Heart left ventricle (tissue), 16 donors: Measurements from ENCODE around the gene GFRA4. TPM values are rescaled to one million over a fixed set of nuclear protein-coding genes. Genes with fewer than 3 reads are reported as not detected.
A peak's percentile ranks its signal among the peaks of the same experiment; 100 is the strongest.

ENCODE experiments used
- ATAC-seq, 4 donors: fragments of 200-7000 bp; cut with Tn5 transposase; one replicate each; pipeline ENCODE4 v1.9.1; 2020 to 2022; ENCODE audit warnings: moderate library complexity in 4 of 4, mild to moderate bottlenecking in 3 of 4, moderate number of reproducible peaks in 1 of 4
- DNase-seq, 5 donors: peaks; one replicate each; pipeline ENCODE4 v3.0.0-alpha.2; 2020
- H3K27ac ChIP-seq, 12 donors: fragments of 200-600 bp; sonication (generic) in 4 of 12; one replicate each; pipeline versions ENCODE4 v1.5.0 to v1.8.0; 2016 to 2022; ENCODE audit warnings: mild to moderate bottlenecking in 2 of 12
- H3K27me3 ChIP-seq, 9 donors: fragments of 200-600 bp; sonication (generic) in 2 of 9; one replicate each; pipeline versions ENCODE4 v1.5.1 to v1.8.0; 2016 to 2022; ENCODE audit warnings: mild to moderate bottlenecking in 3 of 9
- H3K36me3 ChIP-seq, 9 donors: fragments of 200-600 bp; sonication (generic) in 2 of 9; one replicate each; pipeline versions ENCODE4 v1.5.0 to v1.8.0; 2018 to 2022; ENCODE audit warnings: mild to moderate bottlenecking in 2 of 9
- H3K4me1 ChIP-seq, 12 donors: fragments of 200-600 bp; sonication (generic) in 4 of 12; one replicate each; pipeline versions ENCODE4 v1.5.0 to v1.8.0; 2016 to 2022; ENCODE audit warnings: mild to moderate bottlenecking in 3 of 12
- H3K4me3 ChIP-seq, 12 donors: fragments of 200-600 bp; sonication (generic) in 4 of 12; one replicate each; pipeline versions ENCODE4 v1.5.0 to v1.8.0; 2017 to 2022; ENCODE audit warnings: mild to moderate bottlenecking in 9 of 12, moderate library complexity in 4 of 12
- H3K9me3 ChIP-seq, 12 donors: fragments of 200-600 bp; sonication (generic) in 4 of 12; one replicate each; pipeline versions ENCODE4 v1.5.0 to v1.8.0; 2016 to 2022; ENCODE audit warnings: mild to moderate bottlenecking in 1 of 12
- CTCF ChIP-seq, 12 donors: fragments of 200-600 bp; sonication (generic) in 4 of 12; IDR thresholded peaks; one replicate each; pipeline versions ENCODE4 v1.5.0 to v1.8.0; 2018 to 2022; ENCODE audit warnings: antibody characterized with exemption in 12 of 12, mild to moderate bottlenecking in 5 of 12
- POLR2A ChIP-seq, 2 donors: fragments of 450-650 bp; IDR thresholded peaks; one replicate each; pipeline ENCODE4 v1.6.1; 2017; ENCODE audit warnings: antibody characterized with exemption in 2 of 2, mild to moderate bottlenecking in 2 of 2, moderate library complexity in 2 of 2
- WGBS, 4 donors: extraction: QIAGEN DNeasy Blood & Tissue Kit in 2 of 4; methylation state at CpG; one replicate each; pipeline versions ENCODE4 v1.1.5 to v1.1.7; 2013 to 2018; 5-methylcytosine and 5-hydroxymethylcytosine counted together
- intact Hi-C, 10 donors: fragments of 100-400 bp; cut with DNase I; formaldehyde crosslinking; loops; one replicate each; pipeline versions ENCODE4 v1.11.1 to v1.14.2; 2022
- polyA plus RNA-seq, 2 donors: library from polyadenylated mRNA; stranded (reverse); fragments of 200-250 nt; gene quantifications; one replicate each; pipeline ENCODE4 v1.2.3, GENCODE V29; 2013
- total RNA-seq, 9 donors: library from RNA; depleted of rRNA in 2 of 9; stranded (reverse); fragments of >200 nt in 2 of 9; fragmentation: NEBNext Ultra II Directional in 3 of 9; extraction: Animal tissue kit (Norgen Biotek cat#: 25700) in 3 of 9; gene quantifications; one replicate each; pipeline versions ENCODE4 v1.1.0 to v1.2.4, GENCODE V29; 2016 to 2023
- donor health status: ischemic (EF 13 %, LVEDD 7.1; RV severe dilation, severe dysfunction).
- donor health status: healthy with polysubstance abuse.
- donor health status: DM: no; HTN: yes; CAD: no.
- donor health status: DM: no; HTN: no; CAD: no.
- donor health status: ischemic (EF 25% LVEDD 6.9; RV normal size, moderate dysfunction).
- donor health status: ischemic (EF 25% LVEDD 5.7; RV mildly dilated, moderate dysfunction).
- donor health status: healthy.
- donor health status: DM: yes; HTN: yes; CAD: no.
- donor health status: ischemic (EF 35%, LVEDD 5.7; RV mildly dilated, moderate dysfunction).
- donor health status: nonischemic (EF 11% LVEDD 7.7; RV severe dilation, severe dysfunction).
- donor health status: DM: yes; HTN: yes; CAD: no.
- donor health status: PGD.
- donor health status: ischemic (EF 29% LVEDD 5.4; RV normal size, mild dysfunction).
- donor health status: nonischemic (EF 23%, LVEDD 6.1; RV moderate dilation, normal function).

Gene GFRA4
- total and polyA plus RNA-seq, 11 donors: not detected

- H3K36me3 ChIP-seq: no peaks in the 10 kb centered on the region
- peak within 1 kb of the TSS in 11 of 12 donors; percentile 20 to 92 (median 61) for H3K27ac ChIP-seq
- peaks cover 0 to 59% (median 27%) of the 10 kb centered on the region in 12 donors for H3K4me1 ChIP-seq
- peak within 1 kb of the TSS; percentile 36 to 71 (median 56) for H3K4me3 ChIP-seq
- 5 to 17% (median 8%) methylated on average over 29 to 65 of the region's 65 CpGs for WGBS, 4 donors
- intact Hi-C loops: no loop called here
- ATAC-seq: peak in 3 of 4 donors; percentile 3 to 42 (median 29)
- peaks cover 0 to 29% (median 14%) of the 10 kb centered on the region in 9 donors for H3K27me3 ChIP-seq
- no peaks in the 10 kb centered on the region for H3K9me3 ChIP-seq
- peak in 3 of 5 donors; percentile 47 to 75 (median 52) for DNase-seq
- TF ChIP-seq POLR2A (IDR thresholded peaks at IDR 0.05) (no peak), CTCF (IDR thresholded peaks at IDR 0.05) (no peak)
Measured at GRCh38 chr20:3681931-3682781, 19.0 kb upstream of the GFRA4 start, which contains the start of gene ADAM33. ADAM33 (minus strand) TSS chr20:3682010; CDS start chr20:3682004, 6 bp downstream.

- TF ChIP-seq POLR2A (IDR thresholded peaks at IDR 0.05) (no peak), CTCF (IDR thresholded peaks at IDR 0.05) (no peak)
- ATAC-seq: peak in 1 of 4 donors; percentile 2
- peak overlapping the region in 11 of 12 donors; percentile 20 to 92 (median 61) for H3K27ac ChIP-seq
- H3K4me1 ChIP-seq: peaks cover 0 to 57% (median 28%) of the 10 kb centered on the region in 12 donors
- H3K36me3 ChIP-seq: no peaks in the 10 kb centered on the region
- intact Hi-C loops: no loop called here
- peak overlapping the region; percentile 36 to 71 (median 56) for H3K4me3 ChIP-seq
- WGBS, 4 donors: 15 to 36% (median 20%) methylated on average over 13 to 32 of the region's 32 CpGs
- no peak for DNase-seq
- H3K27me3 ChIP-seq: peaks cover 0 to 29% (median 14%) of the 10 kb centered on the region in 9 donors
- no peaks in the 10 kb centered on the region for H3K9me3 ChIP-seq
Measured at GRCh38 chr20:3681352-3681930, 18.2 kb upstream of the GFRA4 start.

GRCh38 chr20:3680701-3681351 is 17.6 kb upstream of the GFRA4 start:
- DNase-seq: no peak
- TF ChIP-seq CTCF (IDR thresholded peaks at IDR 0.05): no peak
- no peak for TF ChIP-seq POLR2A (IDR thresholded peaks at IDR 0.05)
- Histone ChIP-seq H3K36me3 (no peaks in the 10 kb centered on the region), H3K9me3 (no peaks in the 10 kb centered on the region), H3K27me3 (peaks cover 0 to 35% (median 14%) of the 10 kb centered on the region in 9 donors), H3K4me3 (peak overlapping the region; percentile 36 to 71 (median 56)), H3K27ac (peak overlapping the region in 9 of 12 donors; percentile 47 to 92 (median 69)), H3K4me1 (peaks cover 0 to 53% (median 24%) of the 10 kb centered on the region in 12 donors)
- intact Hi-C loops: no loop called here
- 71 to 77% (median 75%) methylated on average over 10 to 15 of the region's 15 CpGs for WGBS, 4 donors
- peak in 2 of 4 donors; percentile 1 to 4 for ATAC-seq
